H1 (cell line): Measurements from ENCODE around the gene CACNA1F. TPM values are rescaled to one million over a fixed set of nuclear protein-coding genes. Genes with fewer than 3 reads are reported as not detected.

Experiments
- JUN ChIP-seq: IDR thresholded peaks from 2 replicates; pipeline ENCODE4 v1.6.1; 2011; ENCODE audit warnings: low read depth, mild to moderate bottlenecking, improper control_type of control experiment, low read length
- polyA plus RNA-seq, 7 experiments: library from polyadenylated mRNA; depleted of rRNA in 3 of 7; stranded (reverse) in 5 of 7; unstranded in 2 of 7; fragments of >200 nt in 5 of 7; fragments of 200-250 nt in 2 of 7; gene quantifications; 1 replicate in 5 of 7; 2 replicates in 1 of 7; 4 replicates in 1 of 7; pipeline versions ENCODE4 v1.2.1 to v1.2.3, GENCODE V29; 2011 to 2013; ENCODE audit warnings: missing spikeins in 2 of 7, mixed read lengths in 2 of 7
- total RNA-seq: library from RNA; stranded (reverse); fragmentation: NEBNext Ultra II Directional; extraction: Animal tissue kit (Norgen Biotek cat#: 25700); gene quantifications from 2 replicates; pipeline ENCODE4 v1.2.1, GENCODE V29; 2021

CACNA1F gene
- total and polyA plus RNA-seq, 2 of the 8 experiments (the other 6 are each of a cell fraction or from before 2014, with no cell fraction given), result 0.59 to 0.84 TPM

- TF ChIP-seq JUN, result no peak
Observed at GRCh38 chrX:49276207-49276606, 43.1 kb upstream of the CACNA1F start (continued).
